ENCODE measurements around the gene CLCA4. TPM values are rescaled to one million over a fixed set of nuclear protein-coding genes. Genes with fewer than 3 reads are reported as not detected.

CLCA4 gene
- total and polyA plus RNA-seq, 10 of the 15 experiments (the other 5 are each of a cell fraction or from before 2014, with no cell fraction given), result 0.01 to 0.08 TPM; not detected in 8

DNA sequence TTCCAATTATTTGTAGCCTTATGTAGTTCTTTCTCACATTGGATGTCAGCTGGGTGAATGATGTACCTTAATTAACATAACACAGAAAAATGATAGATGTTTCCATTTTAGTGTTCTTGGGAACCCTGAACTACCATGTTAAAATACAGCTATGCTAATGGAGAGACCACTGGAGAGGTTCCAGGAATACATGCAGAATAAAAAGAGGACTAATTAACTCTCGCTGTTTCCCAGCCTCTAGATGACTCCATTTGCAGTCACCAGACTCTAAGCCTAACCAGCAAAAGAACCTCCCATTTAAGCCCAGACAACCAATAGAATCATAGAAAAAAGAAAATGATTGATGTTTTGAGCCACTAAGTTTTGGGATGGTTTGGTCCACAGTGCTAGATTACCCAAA lies 36.2 kb downstream of the CLCA4 start:
- H3K9ac ChIP-seq (ENCODE audit: control insufficient read depth, insufficient read depth, low read length), result no peak overlapping the region
- H3K4me3 ChIP-seq, result no peak overlapping the region
- no peaks in the 10 kb centered on the region for H4K20me1 ChIP-seq (ENCODE audit: control insufficient read depth, insufficient read depth)
- ChIA-PET RAD21 (ENCODE audit: unreplicated experiment) (no interaction called here), POLR2A (no interaction called here), CTCF (no interaction called here), SMC1A (ENCODE audit: uncharacterized antibody, unreplicated experiment) (no interaction called here)
- no peak overlapping the region for H2AFZ ChIP-seq (ENCODE audit: control insufficient read depth, low read depth, low read length)
- BruUV-seq (replicated peaks), result no TSS peak
- H3K9me3 ChIP-seq (replicated peaks; ENCODE audit: control insufficient read depth, insufficient read depth, low read length), result no peaks in the 10 kb centered on the region
- ATAC-seq, result no peak
- in situ Hi-C loops (cut with MboI), result no loop called here
- no peaks in the 10 kb centered on the region for H3K36me3 ChIP-seq (ENCODE audit: control insufficient read depth in 2 of 2, insufficient read depth in 2 of 2, low read length in 1 of 2)
- intact Hi-C loops (cut with micrococcal nuclease; ENCODE audit: unreplicated experiment), result no loop called here
- H3K4me1 ChIP-seq (ENCODE audit: control insufficient read depth, insufficient read depth, low read length), result no peaks in the 10 kb centered on the region
- no peaks in the 10 kb centered on the region; a peak in 1 of 4 replicates for H3K27me3 ChIP-seq (replicated peaks in 1 of 2; ENCODE audit: control insufficient read depth in 2 of 2, insufficient read depth in 2 of 2, low read length in 1 of 2)
- DNase-seq (ENCODE audit: low read depth, low spot score), result no peak
- TF ChIP-seq BCL11A (IDR thresholded peaks at IDR 0.05; ENCODE audit: low read depth, low read length) (no peak), POLR2AphosphoS5 (IDR thresholded peaks at IDR 0.05; ENCODE audit: low read length) (no peak), ZNF24 (IDR thresholded peaks at IDR 0.05) (no peak), POLR2AphosphoS2 (IDR thresholded peaks at IDR 0.05; ENCODE audit: low read depth, low read length) (no peak), KDM1A (IDR thresholded peaks at IDR 0.05; ENCODE audit: borderline replicate concordance) (no peak), SMAD5 (IDR thresholded peaks at IDR 0.05; ENCODE audit: low read depth) (no peak), ZZZ3 (IDR thresholded peaks at IDR 0.05; ENCODE audit: control insufficient read depth, insufficient read length, low read depth) (no peak), SUPT20H (IDR thresholded peaks at IDR 0.05; ENCODE audit: borderline replicate concordance, control insufficient read depth, low read depth, low read length) (no peak), ASH2L (IDR thresholded peaks at IDR 0.05; ENCODE audit: borderline replicate concordance, low read depth) (no peak), NR2C2 (IDR thresholded peaks at IDR 0.05; ENCODE audit: borderline replicate concordance, control insufficient read depth, insufficient read length, low read depth) (no peak), ZNF384 (IDR thresholded peaks at IDR 0.05; ENCODE audit: borderline replicate concordance, low read depth, low read length) (no peak), ZNF622 (IDR thresholded peaks at IDR 0.05) (no peak)
- TF ChIP-seq, protein P1, sequence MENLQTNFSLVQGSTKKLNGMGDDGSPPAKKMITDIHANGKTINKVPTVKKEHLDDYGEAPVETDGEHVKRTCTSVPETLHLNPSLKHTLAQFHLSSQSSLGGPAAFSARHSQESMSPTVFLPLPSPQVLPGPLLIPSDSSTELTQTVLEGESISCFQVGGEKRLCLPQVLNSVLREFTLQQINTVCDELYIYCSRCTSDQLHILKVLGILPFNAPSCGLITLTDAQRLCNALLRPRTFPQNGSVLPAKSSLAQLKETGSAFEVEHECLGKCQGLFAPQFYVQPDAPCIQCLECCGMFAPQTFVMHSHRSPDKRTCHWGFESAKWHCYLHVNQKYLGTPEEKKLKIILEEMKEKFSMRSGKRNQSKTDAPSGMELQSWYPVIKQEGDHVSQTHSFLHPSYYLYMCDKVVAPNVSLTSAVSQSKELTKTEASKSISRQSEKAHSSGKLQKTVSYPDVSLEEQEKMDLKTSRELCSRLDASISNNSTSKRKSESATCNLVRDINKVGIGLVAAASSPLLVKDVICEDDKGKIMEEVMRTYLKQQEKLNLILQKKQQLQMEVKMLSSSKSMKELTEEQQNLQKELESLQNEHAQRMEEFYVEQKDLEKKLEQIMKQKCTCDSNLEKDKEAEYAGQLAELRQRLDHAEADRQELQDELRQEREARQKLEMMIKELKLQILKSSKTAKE (IDR thresholded peaks at IDR 0.05; ENCODE audit: low read depth, poor library complexity, severe bottlenecking), result no peak
- TF ChIP-seq, protein P2, sequence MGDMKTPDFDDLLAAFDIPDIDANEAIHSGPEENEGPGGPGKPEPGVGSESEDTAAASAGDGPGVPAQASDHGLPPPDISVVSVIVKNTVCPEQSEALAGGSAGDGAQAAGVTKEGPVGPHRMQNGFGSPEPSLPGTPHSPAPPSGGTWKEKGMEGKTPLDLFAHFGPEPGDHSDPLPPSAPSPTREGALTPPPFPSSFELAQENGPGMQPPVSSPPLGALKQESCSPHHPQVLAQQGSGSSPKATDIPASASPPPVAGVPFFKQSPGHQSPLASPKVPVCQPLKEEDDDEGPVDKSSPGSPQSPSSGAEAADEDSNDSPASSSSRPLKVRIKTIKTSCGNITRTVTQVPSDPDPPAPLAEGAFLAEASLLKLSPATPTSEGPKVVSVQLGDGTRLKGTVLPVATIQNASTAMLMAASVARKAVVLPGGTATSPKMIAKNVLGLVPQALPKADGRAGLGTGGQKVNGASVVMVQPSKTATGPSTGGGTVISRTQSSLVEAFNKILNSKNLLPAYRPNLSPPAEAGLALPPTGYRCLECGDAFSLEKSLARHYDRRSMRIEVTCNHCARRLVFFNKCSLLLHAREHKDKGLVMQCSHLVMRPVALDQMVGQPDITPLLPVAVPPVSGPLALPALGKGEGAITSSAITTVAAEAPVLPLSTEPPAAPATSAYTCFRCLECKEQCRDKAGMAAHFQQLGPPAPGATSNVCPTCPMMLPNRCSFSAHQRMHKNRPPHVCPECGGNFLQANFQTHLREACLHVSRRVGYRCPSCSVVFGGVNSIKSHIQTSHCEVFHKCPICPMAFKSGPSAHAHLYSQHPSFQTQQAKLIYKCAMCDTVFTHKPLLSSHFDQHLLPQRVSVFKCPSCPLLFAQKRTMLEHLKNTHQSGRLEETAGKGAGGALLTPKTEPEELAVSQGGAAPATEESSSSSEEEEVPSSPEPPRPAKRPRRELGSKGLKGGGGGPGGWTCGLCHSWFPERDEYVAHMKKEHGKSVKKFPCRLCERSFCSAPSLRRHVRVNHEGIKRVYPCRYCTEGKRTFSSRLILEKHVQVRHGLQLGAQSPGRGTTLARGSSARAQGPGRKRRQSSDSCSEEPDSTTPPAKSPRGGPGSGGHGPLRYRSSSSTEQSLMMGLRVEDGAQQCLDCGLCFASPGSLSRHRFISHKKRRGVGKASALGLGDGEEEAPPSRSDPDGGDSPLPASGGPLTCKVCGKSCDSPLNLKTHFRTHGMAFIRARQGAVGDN (IDR thresholded peaks at IDR 0.05), result no peak
- TF ChIP-seq, protein P3, sequence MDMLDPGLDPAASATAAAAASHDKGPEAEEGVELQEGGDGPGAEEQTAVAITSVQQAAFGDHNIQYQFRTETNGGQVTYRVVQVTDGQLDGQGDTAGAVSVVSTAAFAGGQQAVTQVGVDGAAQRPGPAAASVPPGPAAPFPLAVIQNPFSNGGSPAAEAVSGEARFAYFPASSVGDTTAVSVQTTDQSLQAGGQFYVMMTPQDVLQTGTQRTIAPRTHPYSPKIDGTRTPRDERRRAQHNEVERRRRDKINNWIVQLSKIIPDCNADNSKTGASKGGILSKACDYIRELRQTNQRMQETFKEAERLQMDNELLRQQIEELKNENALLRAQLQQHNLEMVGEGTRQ (IDR thresholded peaks at IDR 0.05; ENCODE audit: borderline replicate concordance, low read depth, low read length), result no peak
- H3K4me2 ChIP-seq (ENCODE audit: control insufficient read depth, insufficient read depth), result no peak overlapping the region
- no peak for FAIRE-seq
- no peak overlapping the region for H3K27ac ChIP-seq (ENCODE audit: control insufficient read depth, insufficient read depth)
- WGBS (ENCODE audit: insufficient coverage, insufficient replicate concordance, low lambda C conversion rate, missing lambda C conversion rate), result 40% methylated on average over 1 of the region's 1 CpG
- H3K79me2 ChIP-seq (ENCODE audit: control insufficient read depth, insufficient read depth, low read length), result no peaks in the 10 kb centered on the region

Data from GM12878 (cell line).